Measurements from ENCODE around the gene NRTN.

GRCh38 chr19:5844456-5845433 lies 39.9 kb downstream of the NRTN start:
- TF ChIP-seq CTCF (IDR thresholded peaks at IDR 0.05) (no peak), POLR2A (IDR thresholded peaks at IDR 0.05) (no peak)

Measured in esophagus squamous epithelium (tissue), 4 donors.